GM18526 (cell line): ENCODE data around the gene DYNLT2.

Experiments
- POLR2A ChIP-seq: IDR thresholded peaks from 3 replicates; pipeline ENCODE4 v1.6.1; 2011; ENCODE audit not compliant: insufficient read length; ENCODE audit errors: extremely low read depth

The DYNLT2 gene

GRCh38 chr6:169789146-169789943 is 38.0 kb upstream of the DYNLT2 start:
- no peak for TF ChIP-seq POLR2A

- no peak for TF ChIP-seq POLR2A
These were observed 37.4 kb upstream of the DYNLT2 start for GRCh38 chr6:169788809-169789145.

- TF ChIP-seq POLR2A: no peak
These were observed 36.4 kb upstream of the DYNLT2 start for GRCh38 chr6:169787797-169788196.

- no peak for TF ChIP-seq POLR2A
These were observed 35.0 kb upstream of the DYNLT2 start for GRCh38 chr6:169786349-169786748.

- no peak for TF ChIP-seq POLR2A
These were observed 34.2 kb upstream of the DYNLT2 start for GRCh38 chr6:169785566-169785965.

- TF ChIP-seq POLR2A: no peak
These were observed 33.5 kb upstream of the DYNLT2 start for GRCh38 chr6:169784821-169785340.

- TF ChIP-seq POLR2A: no peak
These were observed 32.8 kb upstream of the DYNLT2 start for GRCh38 chr6:169783971-169784820.

GRCh38 chr6:169783401-169783800 is 32.0 kb upstream of the DYNLT2 start:
- no peak for TF ChIP-seq POLR2A

- no peak for TF ChIP-seq POLR2A
These were observed 31.6 kb upstream of the DYNLT2 start for GRCh38 chr6:169782966-169783365.

GRCh38 chr6:169780571-169781091 is 29.3 kb upstream of the DYNLT2 start:
- no peak for TF ChIP-seq POLR2A

- no peak for TF ChIP-seq POLR2A
These were observed 28.5 kb upstream of the DYNLT2 start for GRCh38 chr6:169779896-169780295.

GRCh38 chr6:169779092-169779815 is 27.9 kb upstream of the DYNLT2 start:
- TF ChIP-seq POLR2A: no peak

GRCh38 chr6:169778646-169779045 is 27.3 kb upstream of the DYNLT2 start:
- TF ChIP-seq POLR2A: no peak

- no peak for TF ChIP-seq POLR2A
These were observed 26.5 kb upstream of the DYNLT2 start for GRCh38 chr6:169777896-169778295.

- no peak for TF ChIP-seq POLR2A
These were observed 25.0 kb upstream of the DYNLT2 start for GRCh38 chr6:169776379-169776778.
